H9 (cell line): ENCODE data around the gene ALOX12. TPM values are rescaled to one million over a fixed set of nuclear protein-coding genes. Genes with fewer than 3 reads are reported as not detected.

Source experiments
- DNase-seq: peaks from one replicate; pipeline ENCODE4 v3.0.0-alpha.2; 2017
- H2AFZ ChIP-seq: one replicate; pipeline ENCODE4 v1.6.1; 2013; ENCODE audit warnings: mild to moderate bottlenecking, low read length, control low read depth, moderate library complexity
- H2AK5ac ChIP-seq: 2 replicates; pipeline ENCODE4 v1.6.1; 2013; ENCODE audit warnings: low read length, control low read depth, mixed read lengths; ENCODE audit not compliant: insufficient read length
- H2BK120ac ChIP-seq: one replicate; pipeline ENCODE4 v1.6.1; 2013; ENCODE audit warnings: low read depth, mild to moderate bottlenecking, low read length, control low read depth, inconsistent platforms; ENCODE audit not compliant: poor library complexity, severe bottlenecking
- H2BK12ac ChIP-seq: 2 replicates; pipeline ENCODE4 v1.6.1; 2013; ENCODE audit warnings: low read length, control low read depth, mixed read lengths, low read depth; ENCODE audit not compliant: insufficient read length
- H2BK15ac ChIP-seq: 2 replicates; pipeline ENCODE4 v1.6.1; 2013; ENCODE audit warnings: low read depth, low read length, control low read depth
- H2BK20ac ChIP-seq: one replicate; pipeline ENCODE4 v1.6.1; 2013; ENCODE audit warnings: low read depth, mild to moderate bottlenecking, low read length, control low read depth, inconsistent platforms; ENCODE audit not compliant: poor library complexity, severe bottlenecking
- H2BK5ac ChIP-seq: 2 replicates; pipeline ENCODE4 v1.6.1; 2013; ENCODE audit warnings: low read length, control low read depth, mixed read lengths; ENCODE audit not compliant: insufficient read length
- H3K14ac ChIP-seq: 2 replicates; pipeline ENCODE4 v1.6.1; 2013; ENCODE audit warnings: low read length, control low read depth; ENCODE audit not compliant: insufficient read depth
- H3K18ac ChIP-seq: 2 replicates; pipeline ENCODE4 v1.6.1; 2013; ENCODE audit warnings: low read depth, mild to moderate bottlenecking, mixed read lengths, low read length, control low read depth; ENCODE audit not compliant: insufficient read length
- H3K23ac ChIP-seq: 2 replicates; pipeline ENCODE4 v1.6.1; 2013; ENCODE audit warnings: low read length, control low read depth, mixed read lengths, low read depth; ENCODE audit not compliant: insufficient read length
- H3K23me2 ChIP-seq: 2 replicates; pipeline ENCODE4 v1.6.1; 2013; ENCODE audit warnings: low read depth, mild to moderate bottlenecking, mixed read lengths, low read length, control low read depth; ENCODE audit not compliant: insufficient read length, poor library complexity, severe bottlenecking
- H3K27ac ChIP-seq: 2 replicates; pipeline ENCODE4 v1.5.1; 2013; ENCODE audit warnings: low read length, control low read depth, mixed read lengths, low read depth; ENCODE audit not compliant: insufficient read length
- H3K27me3 ChIP-seq: 2 replicates; pipeline ENCODE4 v1.6.1; 2013; ENCODE audit warnings: low read length, control low read depth, inconsistent platforms; ENCODE audit not compliant: insufficient read depth
- H3K4ac ChIP-seq: 2 replicates; pipeline ENCODE4 v1.6.1; 2013; ENCODE audit warnings: low read depth, mild to moderate bottlenecking, control low read depth, inconsistent platforms, low read length, moderate library complexity
- H3K4me1 ChIP-seq: 2 replicates; pipeline ENCODE4 v1.6.1; 2013; ENCODE audit warnings: low read length, control low read depth, inconsistent platforms; ENCODE audit not compliant: insufficient read depth
- H3K4me2 ChIP-seq: 2 replicates; pipeline ENCODE4 v1.6.1; 2013; ENCODE audit warnings: low read length, control low read depth, mixed read lengths; ENCODE audit not compliant: insufficient read length, insufficient read depth
- H3K56ac ChIP-seq: 2 replicates; pipeline ENCODE4 v1.6.1; 2013; ENCODE audit warnings: low read depth, mild to moderate bottlenecking, mixed read lengths, low read length, control low read depth; ENCODE audit not compliant: insufficient read length
- H3K79me1 ChIP-seq: 2 replicates; pipeline ENCODE4 v1.6.1; 2013; ENCODE audit warnings: low read depth, mild to moderate bottlenecking, moderate library complexity, low read length, control low read depth, inconsistent platforms; ENCODE audit not compliant: insufficient read depth, poor library complexity, severe bottlenecking
- H3K79me2 ChIP-seq: 2 replicates; pipeline ENCODE4 v1.6.1; 2013; ENCODE audit warnings: low read length, control low read depth, inconsistent platforms; ENCODE audit not compliant: insufficient read depth
- H3K9ac ChIP-seq: 2 replicates; pipeline ENCODE4 v1.6.1; 2013; ENCODE audit warnings: low read length, control low read depth, mixed read lengths; ENCODE audit not compliant: insufficient read length; ENCODE audit errors: extremely low read depth
- H3K9me3 ChIP-seq: one replicate; pipeline ENCODE4 v1.6.1; 2013; ENCODE audit warnings: low read depth, low read length, inconsistent platforms; ENCODE audit not compliant: control insufficient read depth
- H3T11ph ChIP-seq: one replicate; pipeline ENCODE4 v1.6.1; 2013; ENCODE audit warnings: mild to moderate bottlenecking, low read length, control low read depth, inconsistent platforms
- H4K20me1 ChIP-seq: one replicate; pipeline ENCODE4 v1.6.1; 2013; ENCODE audit not compliant: control insufficient read depth, insufficient read length, insufficient read depth
- H4K5ac ChIP-seq: 2 replicates; pipeline ENCODE4 v1.6.1; 2013; ENCODE audit warnings: low read depth, mild to moderate bottlenecking, mixed read lengths, low read length, control low read depth; ENCODE audit not compliant: insufficient read length
- H4K8ac ChIP-seq: replicated peaks from 2 replicates; pipeline ENCODE4 v1.6.1; 2013; ENCODE audit warnings: low read length, control low read depth, mixed read lengths, low read depth; ENCODE audit not compliant: insufficient read length
- H4K91ac ChIP-seq: 2 replicates; pipeline ENCODE4 v1.6.1; 2013; ENCODE audit warnings: low read depth, mild to moderate bottlenecking, moderate library complexity, mixed read lengths, low read length, control low read depth; ENCODE audit not compliant: insufficient read length
- H3K27ac Mint-ChIP-seq, 3 experiments: 2 replicates in 2 of 3; 3 replicates in 1 of 3; pipeline ENCODE4 v1.8.0; 2020 to 2021; ENCODE audit warnings: mixed read lengths in 3 of 3, mild to moderate bottlenecking in 1 of 3, moderate library complexity in 1 of 3
- H3K27me3 Mint-ChIP-seq: 2 replicates; pipeline ENCODE4 v1.8.0; 2021; ENCODE audit warnings: low read depth, mild to moderate bottlenecking, moderate library complexity, mixed read lengths
- H3K36me3 Mint-ChIP-seq, 3 experiments: 2 replicates in 2 of 3; 3 replicates in 1 of 3; pipeline ENCODE4 v1.8.0; 2020 to 2021; ENCODE audit warnings: low read depth in 3 of 3, mixed read lengths in 3 of 3; ENCODE audit not compliant: insufficient read depth in 1 of 3
- H3K4me1 Mint-ChIP-seq, 2 experiments: 2 replicates each; pipeline ENCODE4 v1.8.0; 2020; ENCODE audit warnings: mixed read lengths in 2 of 2
- H3K4me3 Mint-ChIP-seq, 2 experiments: 2 replicates in 1 of 2; 3 replicates in 1 of 2; pipeline ENCODE4 v1.8.0; 2020 to 2021; ENCODE audit warnings: mild to moderate bottlenecking in 2 of 2, mixed read lengths in 2 of 2, moderate library complexity in 1 of 2
- H3K9me3 Mint-ChIP-seq, 2 experiments: 2 replicates in 1 of 2; 3 replicates in 1 of 2; pipeline ENCODE4 v1.8.0; 2020; ENCODE audit warnings: mild to moderate bottlenecking in 2 of 2, mixed read lengths in 2 of 2, moderate library complexity in 1 of 2
- WGBS: extraction: QIAGEN DNeasy Blood & Tissue Kit; methylation state at CpG from one replicate; pipeline ENCODE4 v1.1.7; 2013; ENCODE audit warnings: missing lambda C conversion rate, low lambda C conversion rate, mixed read lengths; ENCODE audit not compliant: insufficient read length; ENCODE audit errors: extremely low coverage; 5-methylcytosine and 5-hydroxymethylcytosine counted together
- total RNA-seq: library from RNA; stranded (reverse); gene quantifications from 2 replicates; pipeline ENCODE4 v1.2.1, GENCODE V29; 2021
- TF ChIP-seq, protein P1 (sequence below): fragments of 200-600 bp; sonication (generic); conservative IDR thresholded peaks from 3 replicates; pipeline ENCODE4 v1.8.0; 2021; ENCODE audit warnings: antibody characterized with exemption, mild to moderate bottlenecking

Gene ALOX12
- total RNA-seq, 1 experiment from 2014 or later = 0.81 TPM

DNA sequence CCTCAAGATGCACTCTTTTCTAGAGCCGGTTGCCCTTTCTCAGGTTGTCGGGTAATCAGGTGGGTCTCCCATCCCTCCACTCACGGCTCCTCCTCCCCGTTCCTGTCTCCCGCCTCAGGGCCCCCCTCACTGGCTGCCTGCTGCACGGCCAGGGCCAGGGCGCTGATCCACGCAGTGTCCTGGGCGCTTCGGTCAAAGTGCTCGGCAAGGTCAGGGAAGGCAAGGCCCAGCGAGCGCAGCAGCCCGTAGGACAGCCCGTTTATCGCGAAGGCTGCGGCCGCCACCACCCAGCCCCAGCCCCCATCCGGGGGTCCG lies 47.3 kb downstream of the ALOX12 start:
- Histone ChIP-seq H2AFZ (no peak overlapping the region), H3K79me2 (no peaks in the 10 kb centered on the region), H3K23me2 (peaks cover 33% of the 10 kb centered on the region), H4K91ac (no peak overlapping the region), H3K4ac (no peak overlapping the region), H2BK5ac (no peak overlapping the region), H3K56ac (no peak overlapping the region), H3K18ac (no peak overlapping the region), H4K20me1 (no peaks in the 10 kb centered on the region), H3K14ac (no peak overlapping the region), H2BK120ac (no peak overlapping the region), H3K23ac (no peak overlapping the region), H3K9me3 (no peaks in the 10 kb centered on the region), H2BK12ac (no peak overlapping the region), H3K79me1 (no peaks in the 10 kb centered on the region), H4K8ac (no peak overlapping the region), H3T11ph (no peak overlapping the region), H4K5ac (no peak overlapping the region), H2BK20ac (no peak overlapping the region), H2AK5ac (no peak overlapping the region), H3K4me2 (peak overlapping the region; percentile 77), H3K9ac (no peak overlapping the region), H2BK15ac (no peak overlapping the region), H3K4me1 (no peaks in the 10 kb centered on the region), H3K27me3 (peaks cover 6% of the 10 kb centered on the region), H3K27ac (no peak overlapping the region)
- Mint-ChIP-seq H3K4me1 (peaks cover 27 to 41% of the 10 kb centered on the region in 2 experiments), H3K27ac (no peak overlapping the region), H3K4me3 (peak overlapping the region; percentile 56 to 81), H3K27me3 (peaks cover 88% of the 10 kb centered on the region), H3K9me3 (no peaks in the 10 kb centered on the region), H3K36me3 (no peaks in the 10 kb centered on the region; a peak in 1 of 7 replicates)
- no peak for DNase-seq
- TF ChIP-seq, protein P1, sequence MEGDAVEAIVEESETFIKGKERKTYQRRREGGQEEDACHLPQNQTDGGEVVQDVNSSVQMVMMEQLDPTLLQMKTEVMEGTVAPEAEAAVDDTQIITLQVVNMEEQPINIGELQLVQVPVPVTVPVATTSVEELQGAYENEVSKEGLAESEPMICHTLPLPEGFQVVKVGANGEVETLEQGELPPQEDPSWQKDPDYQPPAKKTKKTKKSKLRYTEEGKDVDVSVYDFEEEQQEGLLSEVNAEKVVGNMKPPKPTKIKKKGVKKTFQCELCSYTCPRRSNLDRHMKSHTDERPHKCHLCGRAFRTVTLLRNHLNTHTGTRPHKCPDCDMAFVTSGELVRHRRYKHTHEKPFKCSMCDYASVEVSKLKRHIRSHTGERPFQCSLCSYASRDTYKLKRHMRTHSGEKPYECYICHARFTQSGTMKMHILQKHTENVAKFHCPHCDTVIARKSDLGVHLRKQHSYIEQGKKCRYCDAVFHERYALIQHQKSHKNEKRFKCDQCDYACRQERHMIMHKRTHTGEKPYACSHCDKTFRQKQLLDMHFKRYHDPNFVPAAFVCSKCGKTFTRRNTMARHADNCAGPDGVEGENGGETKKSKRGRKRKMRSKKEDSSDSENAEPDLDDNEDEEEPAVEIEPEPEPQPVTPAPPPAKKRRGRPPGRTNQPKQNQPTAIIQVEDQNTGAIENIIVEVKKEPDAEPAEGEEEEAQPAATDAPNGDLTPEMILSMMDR = no peak
- no CpG with 5 or more reads among the region's 21 CpGs for WGBS
